ENCODE results near the gene ROR2. TPM values are rescaled to one million over a fixed set of nuclear protein-coding genes. Genes with fewer than 3 reads are reported as not detected.

Gene ROR2
- total RNA-seq, 1 experiment from 2014 or later: 0.11 TPM

DNA sequence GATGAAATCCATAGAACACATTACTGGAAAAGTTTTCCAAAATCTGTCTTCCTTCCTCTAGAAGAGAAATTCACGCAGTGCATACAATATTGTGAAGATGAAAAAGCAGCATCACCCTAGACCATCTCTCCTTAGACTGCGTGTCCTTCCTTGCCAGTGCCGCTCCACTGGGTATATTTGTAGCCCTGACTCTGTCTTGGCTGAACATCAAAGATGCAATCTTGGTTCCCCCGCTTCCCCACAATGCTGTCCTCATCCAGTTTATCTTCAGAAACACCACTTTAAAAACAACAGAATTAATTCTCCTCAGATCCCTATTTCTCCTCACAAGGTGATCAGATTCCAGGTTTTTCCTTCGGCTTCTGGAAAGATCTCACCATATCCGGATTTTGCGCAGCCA, 53.9 kb downstream of the ROR2 start:
- in situ Hi-C loops (cut with HindIII; ENCODE audit: low pct_unique_long_range_greater_than_20kb, low sequenced_read_pairs): no loop called here

DNA sequence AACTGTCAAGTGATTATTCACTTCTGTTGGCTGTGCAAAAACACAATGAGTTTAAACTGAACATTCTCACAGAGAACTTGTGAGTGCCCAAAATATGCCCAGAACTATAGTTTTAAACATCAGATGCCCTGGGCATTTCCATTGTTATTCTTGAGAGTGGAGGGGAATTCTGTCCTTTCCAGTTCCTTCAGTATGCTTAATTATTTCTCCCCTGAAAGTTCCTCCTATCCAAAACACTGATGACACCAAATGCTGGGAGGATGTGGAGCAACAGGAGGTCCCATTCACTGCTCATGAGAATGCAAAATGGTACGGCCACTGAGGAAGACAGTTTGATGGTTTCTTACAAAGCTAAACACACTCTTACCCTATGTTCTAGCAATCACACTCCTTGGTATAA, 55.5 kb downstream of the ROR2 start:
- DNase-seq (ENCODE audit: low read depth, low spot score): no peak
- in situ Hi-C loops (cut with HindIII; ENCODE audit: low pct_unique_long_range_greater_than_20kb, low sequenced_read_pairs): no loop called here

More for the DNA sequence above, 53.9 kb downstream of the ROR2 start:
- no peak for DNase-seq (ENCODE audit: low read depth, low spot score)

- no peak for DNase-seq (ENCODE audit: low read depth, low spot score)
- in situ Hi-C loops (cut with HindIII; ENCODE audit: low pct_unique_long_range_greater_than_20kb, low sequenced_read_pairs): no loop called here
Measured at GRCh38 chr9:91894023-91894422, 56.0 kb downstream of the ROR2 start.

- no peak for DNase-seq (ENCODE audit: low read depth, low spot score)
- in situ Hi-C loops (cut with HindIII; ENCODE audit: low pct_unique_long_range_greater_than_20kb, low sequenced_read_pairs): no loop called here
Measured at GRCh38 chr9:91891915-91892314, 58.1 kb downstream of the ROR2 start.

DNA sequence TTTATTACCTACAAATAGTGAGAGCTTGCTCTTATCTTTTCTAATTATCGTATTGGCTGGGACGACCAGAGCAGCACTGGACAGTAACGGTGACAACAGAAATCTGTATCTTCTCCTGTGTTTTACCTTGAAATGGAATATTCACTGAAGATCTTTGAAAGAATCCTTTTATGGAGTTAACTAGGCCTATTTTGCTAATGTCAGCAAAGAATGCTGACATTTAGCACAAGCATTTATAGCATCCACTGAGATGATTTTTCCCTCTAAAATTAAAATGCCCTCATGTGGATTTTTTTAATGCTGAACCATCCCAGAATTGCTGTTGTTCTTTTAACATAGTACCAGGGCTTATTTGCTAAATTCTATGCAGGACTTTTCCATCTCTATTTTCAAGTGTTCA, 59.4 kb downstream of the ROR2 start:
- in situ Hi-C loops (cut with HindIII; ENCODE audit: low pct_unique_long_range_greater_than_20kb, low sequenced_read_pairs): no loop called here
- no peak for DNase-seq (ENCODE audit: low read depth, low spot score)

DNA sequence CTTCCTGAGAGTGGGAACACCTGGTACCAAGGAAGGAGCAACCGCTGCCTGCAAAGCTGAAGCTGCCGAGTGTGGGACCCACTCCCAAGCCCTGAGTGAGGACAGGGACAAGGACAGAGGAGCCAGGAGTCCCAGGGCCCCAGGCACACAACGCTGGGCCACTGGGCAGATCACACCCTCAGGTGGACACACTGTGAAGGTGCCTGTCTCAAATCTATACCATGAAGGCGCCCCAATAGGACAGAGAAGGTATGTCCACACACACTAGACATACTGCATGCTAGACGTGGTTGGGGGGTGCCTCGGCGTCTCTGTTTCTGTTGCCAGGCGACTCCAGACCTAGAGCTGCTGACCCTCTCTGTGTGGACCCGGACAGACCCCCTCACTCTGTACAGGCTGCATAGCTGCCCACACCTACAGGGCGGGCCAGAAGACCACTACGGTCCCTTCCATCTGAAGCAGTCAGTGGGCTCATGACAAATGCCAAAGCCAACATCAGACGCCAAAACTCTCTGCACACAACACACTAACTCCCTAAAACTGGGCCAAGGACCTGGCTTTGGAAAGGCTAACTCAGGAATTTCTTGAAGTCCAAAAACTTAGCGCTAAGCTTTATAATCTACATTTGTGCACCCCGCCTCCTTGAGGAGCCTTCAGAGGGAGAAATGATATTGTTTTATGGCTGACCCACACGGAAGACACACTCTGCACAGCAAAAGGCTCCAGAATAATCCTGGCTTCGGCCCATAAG, 60.7 kb downstream of the ROR2 start:
- no peak for DNase-seq (ENCODE audit: low read depth, low spot score)
- in situ Hi-C loops (cut with HindIII; ENCODE audit: low pct_unique_long_range_greater_than_20kb, low sequenced_read_pairs): no loop called here

- DNase-seq (ENCODE audit: low read depth, low spot score): no peak
- in situ Hi-C loops (cut with HindIII; ENCODE audit: low pct_unique_long_range_greater_than_20kb, low sequenced_read_pairs): no loop called here
Measured at GRCh38 chr9:91886414-91887076, 63.5 kb downstream of the ROR2 start.

GRCh38 chr9:91885746-91886413, 64.1 kb downstream of the ROR2 start:
- DNase-seq (ENCODE audit: low read depth, low spot score): no peak
- in situ Hi-C loops (cut with HindIII; ENCODE audit: low pct_unique_long_range_greater_than_20kb, low sequenced_read_pairs): no loop called here

GRCh38 chr9:91884696-91885687, 65.0 kb downstream of the ROR2 start:
- no peak for DNase-seq (ENCODE audit: low read depth, low spot score)
- in situ Hi-C loops (cut with HindIII; ENCODE audit: low pct_unique_long_range_greater_than_20kb, low sequenced_read_pairs): no loop called here

- in situ Hi-C loops (cut with HindIII; ENCODE audit: low pct_unique_long_range_greater_than_20kb, low sequenced_read_pairs): no loop called here
- no peak for DNase-seq (ENCODE audit: low read depth, low spot score)
Measured at GRCh38 chr9:91884153-91884552, 65.9 kb downstream of the ROR2 start.

DNA sequence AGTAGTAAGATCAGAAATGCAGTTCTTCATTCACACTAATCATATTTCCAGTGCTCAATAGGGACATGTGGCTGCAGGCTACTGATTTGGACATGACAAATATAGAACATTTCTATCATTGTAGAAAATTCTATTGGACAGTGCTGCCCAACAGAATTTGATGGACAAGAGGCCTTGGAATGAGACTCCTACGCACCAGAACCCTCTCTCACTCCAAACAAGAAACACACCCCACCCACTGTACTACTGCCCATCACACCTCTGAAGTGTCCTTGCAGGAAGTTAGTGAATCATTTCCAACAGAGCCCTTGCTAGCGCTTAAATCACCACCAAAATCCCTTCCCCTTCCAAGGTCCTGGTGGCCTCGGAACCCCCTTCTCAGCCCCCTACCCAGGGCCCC, 66.5 kb downstream of the ROR2 start:
- DNase-seq (ENCODE audit: low read depth, low spot score): no peak
- in situ Hi-C loops (cut with HindIII; ENCODE audit: low pct_unique_long_range_greater_than_20kb, low sequenced_read_pairs): no loop called here

GRCh38 chr9:91882627-91883026, 67.4 kb downstream of the ROR2 start:
- peak; percentile 21 for DNase-seq (ENCODE audit: low read depth, low spot score)
- in situ Hi-C loops (cut with HindIII; ENCODE audit: low pct_unique_long_range_greater_than_20kb, low sequenced_read_pairs): no loop called here

- in situ Hi-C loops (cut with HindIII; ENCODE audit: low pct_unique_long_range_greater_than_20kb, low sequenced_read_pairs): no loop called here
- DNase-seq (ENCODE audit: low read depth, low spot score): no peak
Measured at GRCh38 chr9:91880378-91880972, 69.6 kb downstream of the ROR2 start.

GRCh38 chr9:91879231-91879630, 70.8 kb downstream of the ROR2 start:
- in situ Hi-C loops (cut with HindIII; ENCODE audit: low pct_unique_long_range_greater_than_20kb, low sequenced_read_pairs): no loop called here
- DNase-seq (ENCODE audit: low read depth, low spot score): no peak

GRCh38 chr9:91873637-91874051, 76.4 kb downstream of the ROR2 start:
- no peak for DNase-seq (ENCODE audit: low read depth, low spot score)
- in situ Hi-C loops (cut with HindIII; ENCODE audit: low pct_unique_long_range_greater_than_20kb, low sequenced_read_pairs): no loop called here

DNA sequence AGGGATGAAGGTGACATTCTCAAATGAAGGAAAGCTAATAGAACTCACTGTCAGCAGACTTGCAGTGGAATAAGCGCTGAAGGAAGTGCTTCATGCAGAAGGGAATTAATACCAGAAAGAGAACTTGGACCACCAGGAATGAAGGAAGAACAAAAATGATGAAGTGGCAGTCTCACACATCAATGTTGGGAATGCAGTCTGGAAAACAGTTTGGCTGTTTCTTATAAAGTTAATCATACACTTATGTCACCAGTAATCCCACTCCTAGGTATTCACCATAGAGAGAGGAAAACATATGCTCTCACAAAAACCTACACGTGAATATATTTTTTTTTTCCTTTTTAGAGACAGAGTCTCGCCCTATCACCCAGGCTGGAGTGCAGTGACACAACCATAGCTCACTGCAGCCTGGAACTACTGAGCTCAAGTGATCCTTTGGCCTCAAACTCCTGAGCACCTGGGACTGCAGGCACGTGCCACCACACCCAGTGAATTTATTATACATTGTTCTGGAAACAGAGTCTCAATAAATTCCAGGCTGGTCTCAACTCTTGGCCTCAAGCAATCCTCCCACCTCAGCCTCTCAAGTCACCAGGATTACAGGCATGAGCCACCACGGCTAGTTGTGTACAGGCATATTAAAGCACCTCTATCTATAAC, 81.2 kb downstream of the ROR2 start:
- in situ Hi-C loops (cut with HindIII; ENCODE audit: low pct_unique_long_range_greater_than_20kb, low sequenced_read_pairs): no loop called here
- DNase-seq (ENCODE audit: low read depth, low spot score): no peak

- in situ Hi-C loops (cut with HindIII; ENCODE audit: low pct_unique_long_range_greater_than_20kb, low sequenced_read_pairs): no loop called here
- DNase-seq (ENCODE audit: low read depth, low spot score): no peak
Measured at GRCh38 chr9:91867740-91868139, 82.3 kb downstream of the ROR2 start.
